HUES64 (cell line): ENCODE measurements around the gene DUS3L.

Source experiments
- H3K27ac ChIP-seq: 2 replicates; pipeline ENCODE4 v1.7.0; 2013; ENCODE audit warnings: low read depth, low read length, inconsistent platforms
- H3K27me3 ChIP-seq: 2 replicates; pipeline ENCODE4 v1.6.1; 2013; ENCODE audit warnings: mild to moderate bottlenecking, low read length; ENCODE audit not compliant: insufficient read depth
- H3K36me3 ChIP-seq: 2 replicates; pipeline ENCODE4 v1.6.1; 2013; ENCODE audit warnings: mild to moderate bottlenecking, low read length; ENCODE audit not compliant: insufficient read depth
- H3K4me1 ChIP-seq: 2 replicates; pipeline ENCODE4 v1.6.1; 2013; ENCODE audit warnings: mild to moderate bottlenecking, low read length, moderate library complexity; ENCODE audit not compliant: insufficient read depth
- H3K4me3 ChIP-seq: 2 replicates; pipeline ENCODE4 v1.5.1; 2013; ENCODE audit warnings: mild to moderate bottlenecking, low read length, moderate library complexity
- H3K9ac ChIP-seq: 2 replicates; pipeline ENCODE4 v1.6.1; 2013; ENCODE audit warnings: mild to moderate bottlenecking, low read depth, low read length
- H3K9me3 ChIP-seq: 2 replicates; pipeline ENCODE4 v1.6.1; 2013; ENCODE audit warnings: low read depth, low read length; ENCODE audit not compliant: insufficient read depth
- WGBS: fragments of 150-250, 120-280 bp; methylation state at CpG from one replicate; pipeline ENCODE4 v1.1.7; 2013; ENCODE audit warnings: missing lambda C conversion rate; 5-methylcytosine and 5-hydroxymethylcytosine counted together

The DUS3L gene

DNA sequence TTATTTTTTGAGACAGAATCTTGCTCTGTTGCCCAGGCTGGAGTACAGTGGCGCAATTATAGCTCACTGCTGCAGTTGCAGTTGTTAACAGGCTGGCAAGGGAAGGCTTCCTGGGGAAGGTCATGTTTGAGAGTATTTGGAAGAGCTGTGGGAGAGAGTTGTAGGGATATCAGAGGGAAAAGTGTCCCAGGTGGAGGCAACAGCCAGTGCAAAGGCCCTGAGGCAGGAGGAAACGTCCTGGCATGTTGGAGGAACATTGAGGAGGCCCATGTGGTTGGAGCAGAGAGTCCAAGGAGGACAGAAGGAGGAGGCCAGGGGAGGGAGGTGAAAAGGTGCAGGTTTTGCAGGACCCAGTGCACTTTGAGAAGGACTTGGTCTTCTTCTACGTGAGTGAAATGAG is 2.2 kb upstream of the DUS3L start:
- Histone ChIP-seq H3K36me3 (peaks cover 19% of the 10 kb centered on the region), H3K27ac (no peak overlapping the region), H3K27me3 (no peaks in the 10 kb centered on the region; the same call in 1 of the 2 replicates), H3K4me3 (no peak overlapping the region), H3K4me1 (no peaks in the 10 kb centered on the region), H3K9ac (no peak overlapping the region), H3K9me3 (no peaks in the 10 kb centered on the region)
- 89% methylated on average over 3 of the region's 3 CpGs for WGBS

DNA sequence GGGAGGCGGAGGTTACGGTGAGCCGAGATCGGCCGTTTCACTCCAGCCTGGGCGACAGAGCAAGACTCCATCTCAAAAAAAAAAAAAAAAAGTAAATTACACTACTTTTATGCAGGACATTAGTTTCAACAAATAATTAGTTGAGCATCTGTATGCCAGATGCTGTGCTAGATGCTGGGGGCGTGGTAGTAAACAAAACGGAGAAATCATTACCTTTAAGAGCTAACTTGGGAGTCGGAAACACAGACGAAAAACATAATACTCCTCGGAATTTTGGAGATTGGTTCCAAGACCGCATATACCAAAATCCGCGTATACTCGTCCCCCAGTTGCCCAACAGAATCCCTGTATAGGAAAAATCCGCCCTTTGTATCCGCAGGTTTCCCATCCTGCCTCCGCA is 1.3 kb upstream of the DUS3L start:
- H3K9ac ChIP-seq = no peak overlapping the region
- no peaks in the 10 kb centered on the region for H3K9me3 ChIP-seq
- WGBS = 97% methylated on average over 18 of the region's 18 CpGs
- H3K4me3 ChIP-seq = no peak overlapping the region
- H3K27ac ChIP-seq = no peak overlapping the region
- no peaks in the 10 kb centered on the region for H3K27me3 ChIP-seq
- no peaks in the 10 kb centered on the region for H3K4me1 ChIP-seq
- peaks cover 29% of the 10 kb centered on the region for H3K36me3 ChIP-seq

DNA sequence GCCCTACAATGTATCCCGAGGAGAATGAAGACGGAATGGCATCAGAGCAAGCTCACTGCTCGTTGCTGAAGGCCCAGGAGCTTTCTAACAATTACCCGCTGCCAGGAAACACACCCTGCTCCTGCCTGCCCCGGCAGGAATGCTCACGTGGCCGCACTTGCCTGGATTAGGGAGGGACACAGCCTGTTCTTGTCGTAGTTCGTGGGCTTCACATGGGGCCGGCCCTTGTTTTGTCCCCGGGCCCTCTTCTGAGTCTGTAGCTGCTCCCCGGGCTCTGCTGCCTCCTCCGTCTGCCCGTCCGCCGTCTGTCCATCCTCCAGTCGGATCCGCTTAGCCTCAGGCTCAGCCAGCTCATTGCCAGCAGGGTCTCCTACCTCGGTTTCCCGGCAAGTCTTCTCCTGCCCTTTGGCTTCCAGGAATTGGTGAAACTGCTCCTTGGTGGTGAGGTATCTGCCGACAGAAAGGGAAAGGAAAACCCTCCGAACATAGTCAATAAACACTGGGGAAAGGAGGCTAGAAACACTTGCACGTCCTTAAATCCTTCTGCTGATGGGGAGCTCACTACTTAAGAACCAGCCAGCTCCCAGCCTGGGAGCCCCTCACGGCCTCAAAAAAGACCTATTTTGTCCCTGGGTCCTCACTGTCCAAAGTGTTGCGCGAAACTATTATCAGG is 941 bp downstream of the DUS3L start:
- H3K9ac ChIP-seq = no peak overlapping the region
- peak overlapping the region; percentile 82 for H3K4me3 ChIP-seq
- H3K27ac ChIP-seq = no peak overlapping the region
- peaks cover 51% of the 10 kb centered on the region for H3K36me3 ChIP-seq
- H3K27me3 ChIP-seq = no peaks in the 10 kb centered on the region
- H3K4me1 ChIP-seq = no peaks in the 10 kb centered on the region
- WGBS = 84% methylated on average over 26 of the region's 26 CpGs
- H3K9me3 ChIP-seq = no peaks in the 10 kb centered on the region

DNA sequence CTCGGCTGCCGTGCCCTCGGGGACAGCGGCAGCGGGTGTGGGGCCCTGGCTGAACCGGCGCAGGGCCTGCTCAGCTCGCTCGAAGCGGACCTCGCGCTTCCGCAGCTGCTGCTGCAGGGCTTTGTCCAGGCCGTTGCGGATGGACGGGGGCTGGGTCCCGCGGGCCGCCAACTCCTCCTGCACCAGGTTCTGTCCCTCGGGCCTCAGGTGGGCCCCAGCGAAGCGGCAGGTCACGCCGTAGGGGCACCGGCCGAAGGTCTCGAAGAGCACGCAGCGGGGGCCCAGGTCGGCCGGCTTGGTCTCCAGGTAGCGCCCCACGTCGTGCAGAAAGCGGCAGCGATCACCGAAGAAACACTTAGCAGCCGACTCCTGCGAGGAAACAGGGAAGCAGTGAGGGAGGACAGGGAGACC is 1.6 kb downstream of the DUS3L start:
- WGBS = 95% methylated on average over 39 of the region's 39 CpGs
- Histone ChIP-seq H3K4me1 (no peaks in the 10 kb centered on the region), H3K4me3 (no peak overlapping the region), H3K9me3 (no peaks in the 10 kb centered on the region), H3K36me3 (peaks cover 56% of the 10 kb centered on the region), H3K27me3 (no peaks in the 10 kb centered on the region), H3K27ac (no peak overlapping the region), H3K9ac (no peak overlapping the region)

DNA sequence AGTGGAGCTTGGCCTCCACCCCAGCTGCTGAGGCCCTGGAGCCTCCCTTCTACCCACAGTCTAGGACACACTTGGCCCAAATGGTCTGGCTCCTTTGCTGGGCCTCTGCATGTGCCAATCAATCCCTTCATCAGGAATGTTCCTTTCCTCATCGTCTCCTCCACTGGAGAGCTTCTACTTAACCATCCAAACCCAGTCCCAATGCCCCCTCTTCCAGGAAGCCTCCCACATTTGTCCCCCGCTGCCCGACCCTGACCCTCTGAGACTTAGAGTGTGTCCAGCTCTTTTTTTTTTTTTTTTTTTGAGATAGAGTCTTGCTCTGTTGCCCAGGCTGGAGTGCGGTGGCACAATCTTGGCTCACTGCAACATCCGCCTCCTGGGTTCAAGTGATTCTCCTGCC is 2.5 kb downstream of the DUS3L start:
- H3K9ac ChIP-seq = no peak overlapping the region
- H3K4me3 ChIP-seq = no peak overlapping the region
- no peak overlapping the region for H3K27ac ChIP-seq
- no peaks in the 10 kb centered on the region for H3K27me3 ChIP-seq
- 95% methylated on average over 5 of the region's 5 CpGs for WGBS
- no peaks in the 10 kb centered on the region for H3K9me3 ChIP-seq
- peaks cover 60% of the 10 kb centered on the region for H3K36me3 ChIP-seq
- H3K4me1 ChIP-seq = no peaks in the 10 kb centered on the region

DNA sequence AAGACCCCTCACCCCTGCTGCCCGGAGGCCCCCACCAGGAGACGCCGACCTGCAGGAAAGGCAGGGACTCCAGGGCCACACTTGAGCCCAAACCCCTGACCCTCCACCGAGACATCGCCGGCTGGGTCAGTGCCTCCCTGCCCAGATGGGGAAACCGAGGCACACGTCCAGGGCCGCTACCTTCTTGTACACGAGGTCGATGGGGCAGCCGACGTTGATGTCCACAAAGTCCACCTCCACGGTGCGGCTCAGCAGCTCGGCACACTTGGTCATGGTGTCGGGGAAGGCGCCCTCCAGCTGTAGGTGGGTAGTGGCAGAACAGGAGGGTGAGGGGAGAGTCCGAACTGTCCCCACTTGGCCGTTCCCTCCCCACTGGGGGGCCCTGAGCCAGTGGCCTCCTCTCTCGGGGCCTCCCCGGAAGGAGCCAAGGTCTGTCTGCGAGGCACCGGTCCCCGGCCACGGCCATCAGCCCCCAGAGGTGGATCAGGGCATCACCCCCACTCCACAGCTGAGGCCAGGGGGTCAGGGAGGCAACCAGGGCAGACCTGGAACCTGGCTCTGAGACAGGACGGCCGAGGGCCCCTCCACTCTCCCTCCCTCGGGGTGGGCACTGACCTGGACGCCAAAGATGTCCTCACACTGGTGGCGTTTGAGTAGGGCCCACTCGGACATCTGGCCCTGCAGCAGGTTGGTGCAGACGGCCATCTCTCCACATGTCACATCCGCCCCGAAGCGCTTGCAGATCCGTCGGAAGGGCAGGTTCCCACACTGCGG is 3.4 kb downstream of the DUS3L start:
- 96% methylated on average over 39 of the region's 39 CpGs for WGBS

DNA sequence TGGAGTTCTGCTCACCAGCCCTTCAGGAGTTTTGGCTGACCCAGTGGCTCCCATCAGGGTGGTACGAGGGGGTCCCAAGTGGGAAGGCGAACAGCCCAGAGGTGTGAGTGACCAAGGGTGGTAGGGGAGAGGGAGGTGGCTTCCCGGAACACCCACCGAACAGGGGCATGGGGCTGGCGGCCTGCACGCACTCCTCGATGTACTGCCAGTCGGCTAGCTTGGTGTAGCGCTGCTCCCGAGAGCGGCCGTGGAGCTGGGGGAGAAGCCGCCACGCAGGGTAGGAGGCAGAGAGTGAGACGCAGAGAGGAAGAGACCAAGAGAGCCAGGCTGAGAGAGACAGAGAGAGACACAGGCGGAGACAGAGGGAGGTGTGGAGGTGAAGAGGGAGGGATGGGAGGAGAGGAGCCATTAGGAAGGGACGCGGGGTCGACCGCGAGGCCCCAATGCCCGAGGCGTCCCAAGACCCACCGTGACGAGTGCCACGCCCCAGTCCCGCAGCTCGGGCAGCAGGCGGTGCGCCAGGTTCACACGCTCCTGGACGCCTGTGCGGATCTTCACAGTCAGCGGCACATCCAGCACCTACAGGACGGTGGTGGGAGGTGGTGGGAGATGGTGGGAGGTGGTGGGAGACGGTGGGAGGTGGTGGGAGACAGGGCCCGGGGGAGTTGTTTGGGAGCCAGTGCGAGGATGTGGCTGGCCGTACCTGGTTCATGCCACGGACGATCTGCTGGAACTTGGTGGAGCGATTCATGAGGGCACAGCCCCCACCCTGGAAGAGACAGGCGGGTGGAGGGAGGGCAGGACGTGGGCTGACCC is 4.2 kb downstream of the DUS3L start:
- peaks cover 60% of the 10 kb centered on the region for H3K36me3 ChIP-seq
- H3K9ac ChIP-seq = no peak overlapping the region

More for the DNA sequence above, 3.4 kb downstream of the DUS3L start:
- Histone ChIP-seq H3K4me1 (no peaks in the 10 kb centered on the region), H3K4me3 (no peak overlapping the region), H3K36me3 (peaks cover 60% of the 10 kb centered on the region), H3K27me3 (no peaks in the 10 kb centered on the region), H3K9ac (no peak overlapping the region), H3K27ac (no peak overlapping the region), H3K9me3 (no peaks in the 10 kb centered on the region)

DNA sequence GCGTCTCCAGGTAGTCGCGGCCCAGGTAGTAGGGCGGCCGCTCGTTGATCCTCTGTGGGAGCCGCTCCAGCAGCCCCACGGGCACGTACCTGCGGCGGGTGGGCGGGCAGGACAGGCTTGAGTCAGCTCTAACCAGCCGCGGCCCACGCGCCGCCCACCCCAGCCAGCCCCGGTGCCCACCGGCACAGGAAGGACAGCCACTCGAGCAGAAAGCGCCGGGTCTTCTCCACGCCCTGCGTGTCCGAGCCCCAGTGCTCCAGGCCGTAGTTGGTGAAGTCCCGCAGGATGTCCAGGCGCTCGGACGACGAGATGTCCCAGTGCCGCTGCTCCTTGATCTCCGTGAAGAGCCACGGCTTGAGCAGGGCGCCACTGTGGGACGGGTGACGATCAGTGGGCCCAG is 5.5 kb downstream of the DUS3L start:
- 96% methylated on average over 37 of the region's 37 CpGs for WGBS
- no peaks in the 10 kb centered on the region for H3K9me3 ChIP-seq
- H3K4me3 ChIP-seq = no peak overlapping the region
- no peak overlapping the region for H3K27ac ChIP-seq
- no peak overlapping the region for H3K9ac ChIP-seq
- H3K27me3 ChIP-seq = no peaks in the 10 kb centered on the region
- H3K36me3 ChIP-seq = peaks cover 60% of the 10 kb centered on the region
- no peaks in the 10 kb centered on the region for H3K4me1 ChIP-seq

More for the DNA sequence above, 4.2 kb downstream of the DUS3L start:
- Histone ChIP-seq H3K9me3 (no peaks in the 10 kb centered on the region), H3K27me3 (no peaks in the 10 kb centered on the region), H3K27ac (no peak overlapping the region), H3K4me1 (no peaks in the 10 kb centered on the region), H3K4me3 (no peak overlapping the region)
- 96% methylated on average over 44 of the region's 44 CpGs for WGBS

DNA sequence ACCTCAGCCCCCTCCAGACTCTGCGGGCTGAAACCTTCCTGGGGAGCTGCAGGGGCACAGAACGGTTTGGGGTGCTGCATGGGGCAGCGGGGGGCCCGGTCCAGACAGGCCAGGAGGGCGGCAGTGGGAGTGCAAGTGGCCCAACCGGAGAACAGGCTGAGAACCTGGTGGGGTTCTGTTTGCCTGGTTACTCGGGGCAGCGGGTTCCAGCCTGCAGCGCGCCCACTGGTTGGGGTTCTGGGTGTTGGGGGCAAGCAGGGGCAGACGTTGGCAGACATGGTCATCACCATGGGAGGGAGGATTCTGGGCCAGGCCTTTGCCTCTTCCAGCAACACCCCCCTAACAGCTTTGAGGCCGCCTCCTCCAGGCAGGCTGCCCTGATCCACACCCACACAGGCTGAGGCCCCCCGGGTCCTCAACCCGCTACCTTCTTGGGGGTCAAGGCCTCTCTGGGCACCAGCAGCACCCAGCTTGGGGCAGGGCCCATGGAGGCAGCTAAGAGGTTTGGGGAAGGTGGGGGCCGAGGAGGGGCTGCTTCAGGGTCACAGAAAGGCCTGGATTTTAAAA is 6.3 kb downstream of the DUS3L start, which contains the start of gene PRR22:
Gene PRR22, minus strand, starts transcription at position 166 of the 567 bp plus-strand sequence. Its CDS starts 86 bp downstream, at position 80.
- WGBS = 95% methylated on average over 15 of the region's 15 CpGs
- H3K4me3 ChIP-seq = no peak within 1 kb of the TSS
- H3K27me3 ChIP-seq = no peaks in the 10 kb centered on the region
- no peak within 1 kb of the TSS for H3K27ac ChIP-seq
- H3K9me3 ChIP-seq = no peaks in the 10 kb centered on the region
- no peaks in the 10 kb centered on the region for H3K4me1 ChIP-seq
- no peak within 1 kb of the TSS for H3K9ac ChIP-seq
- peaks cover 55% of the 10 kb centered on the region for H3K36me3 ChIP-seq

DNA sequence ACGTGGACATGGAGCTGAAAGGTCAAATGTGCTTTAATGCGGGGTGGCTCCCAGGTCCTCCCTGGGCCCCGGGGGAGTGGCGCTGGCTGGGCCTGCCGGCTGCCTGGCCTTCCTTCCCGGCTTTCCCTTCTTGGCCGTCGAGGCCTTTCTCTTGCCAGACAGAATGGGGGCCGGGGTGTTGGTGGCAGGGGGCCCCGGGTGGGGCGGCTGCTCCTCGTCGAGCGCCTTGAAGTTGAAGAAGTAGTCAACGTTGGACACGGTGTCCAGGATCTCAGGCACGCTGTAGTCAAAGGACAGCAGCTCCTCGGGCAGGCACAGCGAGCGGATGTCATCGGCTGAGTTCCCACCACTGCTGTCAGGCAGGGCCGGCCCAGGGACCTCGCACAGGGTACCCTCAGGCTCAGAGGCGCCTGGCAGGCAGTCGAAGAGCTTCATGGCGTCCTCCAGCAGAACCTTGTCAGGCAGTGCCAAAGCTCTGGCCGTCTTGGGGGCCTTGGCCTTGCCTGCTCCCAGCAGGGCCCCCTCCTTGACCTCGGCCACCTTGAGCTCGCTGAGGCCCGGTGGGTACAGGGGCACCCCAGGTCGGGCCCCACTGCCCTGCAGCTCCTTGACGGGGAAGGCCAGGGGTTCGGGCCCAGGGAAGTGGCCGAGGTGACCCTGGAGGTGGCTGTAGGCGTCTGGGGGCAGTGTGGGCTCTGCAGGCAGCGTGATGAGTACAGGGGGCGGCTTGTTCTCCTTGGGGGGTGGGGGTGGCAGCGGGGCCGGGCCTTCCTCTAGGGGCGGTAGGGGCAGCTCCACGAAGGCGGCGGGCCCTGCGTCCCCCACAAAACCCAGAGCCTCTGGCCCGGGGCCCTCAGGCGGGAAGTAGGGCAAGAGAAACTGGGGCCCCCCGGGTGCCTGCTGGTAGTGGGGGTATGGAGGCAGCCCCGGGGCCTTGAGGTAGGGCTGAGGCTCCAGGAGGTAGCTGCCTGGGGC is 7.7 kb downstream of the DUS3L start:
- H3K27me3 ChIP-seq = no peaks in the 10 kb centered on the region
- no peaks in the 10 kb centered on the region for H3K9me3 ChIP-seq
- H3K4me3 ChIP-seq = no peak overlapping the region
- H3K4me1 ChIP-seq = no peaks in the 10 kb centered on the region
- H3K9ac ChIP-seq = no peak overlapping the region
- H3K27ac ChIP-seq = no peak overlapping the region
- H3K36me3 ChIP-seq = peaks cover 41% of the 10 kb centered on the region
- 91% methylated on average over 48 of the region's 48 CpGs for WGBS
